ENCODE results near the gene DCBLD1. TPM values are rescaled to one million over a fixed set of nuclear protein-coding genes. Genes with fewer than 3 reads are reported as not detected.

The DCBLD1 gene
- polyA plus RNA-seq, 1 donor, result 13.9 TPM

DNA sequence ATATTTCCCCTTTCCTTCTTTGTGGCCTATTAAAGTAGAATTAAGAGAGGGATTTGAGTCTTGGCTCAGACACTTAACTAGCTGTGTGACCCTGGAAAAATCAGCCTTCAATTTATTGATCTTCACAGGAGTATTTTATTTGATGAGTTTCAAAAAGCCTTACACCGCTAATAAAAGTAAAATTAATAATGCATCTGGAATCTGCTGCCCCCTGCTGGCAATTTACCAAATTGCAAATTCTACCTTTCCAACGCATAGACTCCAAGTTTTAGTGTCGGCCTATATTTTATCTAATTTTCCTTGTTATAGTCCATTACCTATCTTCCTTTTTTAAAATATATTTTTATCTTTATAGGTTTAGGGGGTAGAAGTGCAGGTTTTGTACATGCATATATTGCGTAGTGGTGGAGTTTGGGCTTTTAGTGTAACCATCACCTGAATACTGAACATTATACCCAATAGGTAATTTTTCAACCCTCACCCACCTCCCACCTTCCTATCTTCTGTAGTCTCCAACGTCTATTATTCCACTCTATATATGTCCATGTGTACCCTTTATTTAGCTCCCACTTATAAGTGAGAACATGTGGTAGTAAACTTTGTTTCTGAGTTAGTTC, 73.5 kb downstream of the DCBLD1 start:
- DNase-seq, result peak; percentile 33

DNA sequence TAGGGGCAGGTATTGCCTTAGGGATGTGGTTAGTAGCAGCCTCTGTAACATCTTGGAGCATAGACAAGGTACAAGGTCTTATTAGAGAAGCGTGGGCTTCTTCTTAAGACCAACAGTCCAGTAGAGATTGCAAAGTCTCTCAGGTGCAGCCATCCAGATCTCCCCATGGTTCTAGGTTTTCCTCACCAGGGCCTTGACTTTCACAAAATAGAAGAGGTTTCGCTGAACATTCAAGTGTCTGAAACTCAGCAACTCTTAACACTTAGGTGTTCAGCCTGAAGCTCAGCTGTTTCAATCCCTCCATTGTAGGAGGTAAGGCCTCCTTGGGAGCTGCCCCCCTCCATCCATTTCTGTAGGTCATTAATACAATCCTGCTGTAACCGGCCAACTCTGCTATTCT, 75.5 kb downstream of the DCBLD1 start:
- no peak for DNase-seq

DNA sequence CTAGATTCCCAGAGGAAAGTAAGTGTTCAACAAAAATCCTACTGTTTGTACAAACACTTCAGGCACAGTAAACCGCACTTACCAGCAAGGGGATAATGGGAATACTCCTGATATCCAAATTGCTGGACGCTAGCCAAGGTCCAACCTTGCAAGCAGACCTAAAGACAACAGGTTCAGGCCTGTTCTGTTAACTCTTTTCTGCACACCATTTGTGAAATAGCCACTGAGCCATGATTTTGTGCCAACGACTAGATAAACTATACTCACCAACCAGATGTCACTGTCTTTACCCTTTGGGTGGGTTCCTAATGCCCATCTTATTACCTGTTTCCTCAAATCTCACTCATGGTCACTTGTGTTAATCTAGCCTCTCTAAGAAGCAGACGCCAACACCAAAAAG, 76.3 kb downstream of the DCBLD1 start:
- DNase-seq, result no peak

DNA sequence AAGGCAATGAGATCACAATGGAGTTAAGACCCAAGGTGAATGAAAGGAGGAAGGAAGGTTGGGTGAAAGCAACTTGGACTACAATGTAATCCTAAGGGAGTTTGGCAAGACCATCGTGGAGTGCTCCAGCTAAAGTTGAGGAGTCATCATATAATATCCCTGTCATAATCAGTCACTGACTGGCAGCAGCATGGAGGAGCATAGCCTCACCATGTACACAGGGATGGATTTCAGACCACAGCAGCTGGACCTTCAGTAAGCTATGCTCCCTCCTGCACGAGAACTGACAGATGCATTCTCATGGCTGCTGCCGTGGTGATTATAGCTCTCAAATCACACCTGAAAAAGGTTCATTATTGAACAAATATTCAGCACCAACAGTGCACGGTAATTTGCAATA, 76.8 kb downstream of the DCBLD1 start:
- DNase-seq, result no peak

GRCh38 chr6:117561128-117561527, 78.7 kb downstream of the DCBLD1 start:
- DNase-seq, result no peak

DNA sequence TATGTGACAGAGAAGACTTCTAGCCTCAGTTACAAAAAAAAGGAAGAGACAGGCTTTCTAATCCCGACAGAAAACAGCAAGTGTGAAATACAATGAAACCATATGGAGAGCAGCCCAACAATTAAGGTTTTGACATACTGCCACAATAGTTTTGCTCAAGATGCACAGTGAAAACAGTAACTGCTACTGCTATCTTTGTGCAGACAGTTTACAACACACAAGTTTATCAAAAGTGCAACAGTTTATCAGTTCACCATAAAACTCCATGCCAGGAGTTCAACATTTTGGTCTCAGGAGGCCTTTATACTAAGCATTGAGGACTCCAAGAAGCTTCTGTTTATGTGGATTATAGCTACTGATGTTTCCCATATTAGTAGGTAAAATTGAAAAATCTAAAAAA, 82.2 kb downstream of the DCBLD1 start:
- DNase-seq, result no peak

- no peak for DNase-seq
Observed at GRCh38 chr6:117568247-117568646, 85.8 kb downstream of the DCBLD1 start.

- no peak for DNase-seq
Observed at GRCh38 chr6:117568831-117569410, 86.4 kb downstream of the DCBLD1 start.

DNA sequence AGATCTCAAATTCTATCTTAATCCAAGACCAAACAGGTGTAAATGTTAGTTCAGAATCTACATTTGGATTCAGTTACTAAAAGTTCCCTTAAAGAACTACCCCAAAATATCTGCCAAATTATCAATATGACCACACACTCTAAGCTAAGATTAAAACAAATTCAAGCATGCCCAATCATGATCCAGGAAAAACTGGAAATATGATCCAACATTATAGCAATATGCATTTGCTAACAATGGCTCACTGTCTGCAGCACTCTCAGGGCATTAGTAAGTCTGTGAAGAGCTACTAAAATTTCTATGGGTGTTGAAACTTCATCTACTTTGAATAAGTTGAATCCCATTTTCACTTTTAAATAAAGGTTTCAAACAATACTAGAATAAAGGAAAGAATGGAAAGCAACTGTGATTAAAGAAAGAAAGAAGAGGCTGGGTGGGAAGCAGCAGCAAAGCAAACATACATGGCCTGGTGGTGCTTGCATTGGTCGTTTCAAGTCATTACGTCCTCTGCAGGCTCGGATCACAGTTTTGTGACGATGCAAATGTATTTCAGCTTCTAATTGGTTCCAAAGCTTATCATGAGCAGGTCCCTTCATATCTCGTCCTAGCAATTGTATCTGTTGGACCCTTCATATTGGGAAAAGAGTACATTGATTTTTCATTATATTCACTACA, 90.7 kb downstream of the DCBLD1 start:
- no peak for DNase-seq

- DNase-seq, result no peak
Observed at GRCh38 chr6:117574198-117574597, 91.7 kb downstream of the DCBLD1 start.

- DNase-seq, result no peak
Observed at GRCh38 chr6:117585647-117586046, 103.2 kb downstream of the DCBLD1 start.

DNA sequence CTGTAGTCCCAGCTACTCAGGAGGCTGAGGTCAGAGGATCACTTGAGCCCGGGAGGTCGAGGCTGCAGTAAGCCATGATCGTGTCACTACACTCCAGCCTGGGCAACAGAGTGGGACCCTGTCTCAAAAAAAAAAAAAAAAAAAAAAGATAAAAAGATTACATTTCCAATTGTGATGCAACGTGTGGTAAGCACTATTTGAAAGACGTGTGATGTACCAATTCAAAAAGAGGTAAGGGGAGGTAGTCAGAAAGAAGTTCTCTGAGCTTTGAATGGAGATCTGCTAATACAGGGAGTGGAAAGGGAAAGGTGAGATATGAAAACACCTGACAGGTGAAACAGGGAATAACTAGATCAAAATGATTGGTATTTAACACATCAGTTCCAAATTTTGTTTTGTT, 108.0 kb downstream of the DCBLD1 start:
- DNase-seq, result no peak

GRCh38 chr6:117591405-117591804, 108.9 kb downstream of the DCBLD1 start:
- DNase-seq, result no peak

DNA sequence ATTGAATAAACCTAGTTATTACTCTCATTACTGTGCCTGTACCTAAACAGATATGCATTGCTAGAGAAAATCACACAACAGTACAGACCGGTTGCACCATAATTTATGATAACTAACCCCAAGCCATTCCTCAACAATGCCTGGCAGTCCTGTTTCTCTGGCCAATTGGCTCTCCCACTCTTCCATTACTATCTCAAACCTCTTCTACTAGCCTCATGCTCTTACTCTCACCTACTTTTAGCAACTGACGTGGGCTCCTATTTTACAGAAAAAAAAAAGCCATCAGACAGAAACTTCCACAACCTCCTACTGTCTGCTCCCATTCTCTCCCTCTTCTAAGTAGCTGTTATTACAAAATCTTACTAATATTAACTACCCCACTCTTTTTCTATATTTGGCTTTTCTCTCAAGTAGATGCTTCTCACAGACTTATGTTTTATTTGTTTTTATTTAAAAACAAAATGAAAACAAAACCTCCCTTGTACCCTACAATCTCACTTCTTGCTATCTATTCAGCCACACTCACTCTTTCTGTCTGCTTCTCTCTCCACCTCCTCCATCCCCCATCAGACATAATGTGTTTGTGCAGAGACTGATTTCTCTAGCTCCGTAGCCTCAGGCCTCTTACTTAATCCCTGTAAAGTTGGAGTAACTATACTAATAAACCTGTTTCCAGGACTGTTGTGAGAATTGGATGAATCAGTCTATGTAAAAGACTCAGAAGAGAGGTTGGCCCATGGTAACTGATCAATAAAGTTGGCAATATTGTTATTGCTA, 110.7 kb downstream of the DCBLD1 start:
- no peak for DNase-seq

GRCh38 chr6:117595099-117595923, 112.8 kb downstream of the DCBLD1 start:
- DNase-seq, result no peak

- no peak for DNase-seq
Observed at GRCh38 chr6:117597755-117598154, 115.3 kb downstream of the DCBLD1 start.

Other genes starting within 250 kb of the DCBLD1 start
- not detected for gene VGLL2, start 217.1 kb upstream of the DCBLD1 start, polyA plus RNA-seq (ENCODE audit: insufficient read length)
- 0.13 TPM for gene ROS1, start 56.7 kb upstream of the DCBLD1 start, polyA plus RNA-seq (ENCODE audit: insufficient read length)
- gene GOPC, start 119.8 kb downstream of the DCBLD1 start, polyA plus RNA-seq (ENCODE audit: insufficient read length), result 70.9 TPM
- 59.1 TPM for gene NUS1, start 192.8 kb downstream of the DCBLD1 start, polyA plus RNA-seq (ENCODE audit: insufficient read length)